GM12892 (cell line): ENCODE data around the gene FBXW12.
"Not testable (repeated sequence)": the region's sequence is repeated elsewhere in the genome, so short reads cannot be mapped to it uniquely, and the experiment has no call there.

ENCODE experiments used
- POLR2A ChIP-seq: IDR thresholded peaks from 2 replicates; pipeline ENCODE4 v1.6.1; 2011; ENCODE audit warnings: low read depth, low read length, control low read depth
- POLR2AphosphoS5 ChIP-seq: IDR thresholded peaks from 2 replicates; pipeline ENCODE4 v1.6.1; 2011; ENCODE audit warnings: low read depth, low read length, control low read depth
- TAF1 ChIP-seq: IDR thresholded peaks from 2 replicates; pipeline ENCODE4 v1.6.1; 2011; ENCODE audit warnings: low read depth, mild to moderate bottlenecking, control low read depth, low read length, borderline replicate concordance

- TF ChIP-seq POLR2AphosphoS5, POLR2A, TAF1: not testable (repeated sequence)
Observed at GRCh38 chr3:48337536-48337935, 34.5 kb upstream of the FBXW12 start.
